Ascending aorta (tissue), 2 donors: ENCODE data around the gene HECW1. TPM values are rescaled to one million over a fixed set of nuclear protein-coding genes. Genes with fewer than 3 reads are reported as not detected.

ENCODE experiments used
- DNase-seq, 2 donors: peaks; one replicate each; pipeline ENCODE4 v3.0.0-alpha.2; 2019; ENCODE audit warnings: low spot score in 2 of 2
- H3K27ac ChIP-seq, 2 donors: fragments of 200-600 bp; sonication (generic); one replicate each; pipeline ENCODE4 v1.5.1; 2016 to 2017; ENCODE audit warnings: mild to moderate bottlenecking in 1 of 2
- H3K27me3 ChIP-seq: fragments of 200-600 bp; sonication (generic); one replicate; pipeline ENCODE4 v1.5.1; 2017
- H3K36me3 ChIP-seq, 2 donors: fragments of 200-600 bp; sonication (generic); one replicate each; pipeline ENCODE4 v1.5.1; 2016
- H3K4me1 ChIP-seq, 2 donors: fragments of 200-600 bp; sonication (generic); one replicate each; pipeline ENCODE4 v1.5.1; 2016 to 2017; ENCODE audit warnings: mild to moderate bottlenecking in 1 of 2
- H3K4me3 ChIP-seq, 2 donors: fragments of 200-600 bp; sonication (generic); one replicate each; pipeline ENCODE4 v1.5.1; 2016 to 2017; ENCODE audit warnings: mild to moderate bottlenecking in 1 of 2
- H3K9me3 ChIP-seq, 2 donors: fragments of 200-600 bp; sonication (generic); one replicate each; pipeline ENCODE4 v1.5.1; 2016
- CTCF ChIP-seq, 3 experiments: fragments of 200-600 bp in 2 of 3; fragments of 450-650 bp in 1 of 3; sonication (generic) in 2 of 3; IDR thresholded peaks; one replicate each; pipeline ENCODE4 v1.5.1; 2016 to 2019; ENCODE audit warnings: antibody characterized with exemption in 3 of 3, mild to moderate bottlenecking in 1 of 3, moderate library complexity in 1 of 3
- intact Hi-C: fragments of 100-400 bp; cut with DNase I; formaldehyde crosslinking; loops from one replicate; pipeline ENCODE4 v1.15.1; 2023
- total RNA-seq: library from RNA; depleted of rRNA; stranded (reverse); fragments of >200 nt; gene quantifications from one replicate; pipeline ENCODE4 v1.1.0, GENCODE V29; 2016

HECW1 gene
- total RNA-seq, 1 donor from 2014 or later = not detected

- Histone ChIP-seq H3K27me3 (no peaks in the 10 kb centered on the region), H3K27ac (no peak overlapping the region), H3K4me3 (no peak overlapping the region), H3K4me1 (no peaks in the 10 kb centered on the region), H3K9me3 (no peaks in the 10 kb centered on the region), H3K36me3 (no peaks in the 10 kb centered on the region)
- intact Hi-C loops = no loop called here
- DNase-seq = no peak
- TF ChIP-seq CTCF (IDR thresholded peaks at IDR 0.05) = no peak
Measured at GRCh38 chr7:43314379-43315158, 202.1 kb downstream of the HECW1 start.

GRCh38 chr7:43317075-43317474, 204.6 kb downstream of the HECW1 start:
- Histone ChIP-seq H3K9me3 (no peaks in the 10 kb centered on the region), H3K4me1 (no peaks in the 10 kb centered on the region), H3K27ac (no peak overlapping the region), H3K4me3 (no peak overlapping the region), H3K36me3 (no peaks in the 10 kb centered on the region), H3K27me3 (no peaks in the 10 kb centered on the region)
- no peak for DNase-seq
- no peak for TF ChIP-seq CTCF (IDR thresholded peaks at IDR 0.05)
- intact Hi-C loops = no loop called here

- Histone ChIP-seq H3K27me3 (no peaks in the 10 kb centered on the region), H3K9me3 (no peaks in the 10 kb centered on the region), H3K4me3 (no peak overlapping the region), H3K4me1 (no peaks in the 10 kb centered on the region), H3K27ac (no peak overlapping the region), H3K36me3 (no peaks in the 10 kb centered on the region)
- no peak for TF ChIP-seq CTCF (IDR thresholded peaks at IDR 0.05)
- intact Hi-C loops = no loop called here
- DNase-seq = no peak
Measured at GRCh38 chr7:43318188-43318770, 205.8 kb downstream of the HECW1 start.

- Histone ChIP-seq H3K9me3 (no peaks in the 10 kb centered on the region), H3K4me1 (no peaks in the 10 kb centered on the region), H3K27ac (no peak overlapping the region), H3K4me3 (no peak overlapping the region), H3K36me3 (no peaks in the 10 kb centered on the region), H3K27me3 (no peaks in the 10 kb centered on the region)
- intact Hi-C loops = no loop called here
- no peak for DNase-seq
- TF ChIP-seq CTCF (IDR thresholded peaks at IDR 0.05) = no peak
Measured at GRCh38 chr7:43325595-43325994, 213.1 kb downstream of the HECW1 start.

GRCh38 chr7:43328336-43328735, 215.9 kb downstream of the HECW1 start:
- no peaks in the 10 kb centered on the region for H3K9me3 ChIP-seq
- H3K36me3 ChIP-seq = no peaks in the 10 kb centered on the region
- no peak for TF ChIP-seq CTCF (IDR thresholded peaks at IDR 0.05)
- no peaks in the 10 kb centered on the region for H3K4me1 ChIP-seq
- intact Hi-C loops = no loop called here
- H3K27me3 ChIP-seq = no peaks in the 10 kb centered on the region
- H3K27ac ChIP-seq = no peak overlapping the region
- DNase-seq = no peak
- no peak overlapping the region for H3K4me3 ChIP-seq
